GM19043 (cell line): ENCODE results near the gene ATP1B1.
"Not testable (repeated sequence)": the region's sequence is repeated elsewhere in the genome, so short reads cannot be mapped to it uniquely, and the experiment has no call there.

ENCODE experiments used
- ATAC-seq: cut with Tn5 transposase; IDR thresholded peaks from one replicate; pipeline ENCODE4 v1.9.1; 2021; ENCODE audit warnings: low read depth; ENCODE audit not compliant: unreplicated experiment

ATP1B1 gene

DNA sequence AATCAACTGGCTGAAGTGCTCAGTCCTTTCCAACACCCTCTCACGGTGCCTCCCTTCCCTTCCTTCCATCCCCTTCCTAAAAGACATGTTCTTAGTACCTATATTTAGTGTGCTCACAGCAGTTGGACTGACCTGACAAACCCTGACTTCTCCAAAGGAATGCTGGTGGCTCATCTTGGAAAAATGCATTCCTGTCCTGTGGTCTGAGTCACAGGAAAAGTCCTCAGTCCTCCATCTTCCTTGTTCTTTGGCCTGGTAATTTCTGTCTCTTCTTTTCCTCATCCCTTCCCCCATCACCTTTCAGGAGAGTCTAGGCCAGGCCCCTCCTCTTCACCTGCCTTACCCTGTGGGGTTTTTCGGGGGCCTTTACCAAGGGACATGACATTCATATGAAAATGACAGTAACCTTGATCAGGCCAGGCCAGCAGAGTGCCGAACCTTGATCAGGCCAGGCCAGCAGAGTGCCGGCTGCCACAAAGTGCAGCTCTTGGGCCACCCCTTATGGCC lies 7.2 kb downstream of the ATP1B1 start:
- no peak for ATAC-seq

DNA sequence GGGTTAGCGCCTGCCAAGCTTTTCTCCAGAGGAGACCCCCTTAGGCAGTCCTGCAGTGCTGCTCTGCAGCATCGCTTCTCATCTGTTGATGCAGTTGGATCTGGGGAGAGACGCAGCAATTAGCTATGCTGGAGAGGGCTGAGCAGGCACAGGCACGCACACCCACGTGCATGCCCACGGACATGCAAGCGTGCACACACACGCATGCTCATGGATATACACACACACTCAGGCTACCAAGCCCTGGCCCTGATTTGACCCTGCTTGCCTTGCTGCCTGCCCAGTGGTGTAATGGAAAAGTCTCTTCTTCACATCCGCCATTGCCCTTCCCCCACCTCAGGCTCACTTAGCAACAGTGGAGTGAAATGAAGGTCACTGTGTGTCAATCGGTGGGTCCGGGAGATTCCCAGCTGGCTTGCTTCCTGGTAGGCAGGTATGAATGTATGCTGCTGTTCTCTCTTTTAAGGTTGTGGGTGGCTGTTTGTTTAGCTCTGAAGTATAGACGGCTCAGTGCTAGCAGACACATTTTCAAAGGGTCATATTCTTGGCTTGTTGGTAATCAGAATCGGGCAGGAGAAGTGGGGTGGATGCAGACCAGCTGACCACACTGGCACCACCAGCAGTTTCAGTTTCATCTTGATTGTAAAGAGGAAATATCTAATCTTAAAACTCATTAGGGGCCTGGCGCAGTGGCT lies 9.5 kb downstream of the ATP1B1 start:
- peak; percentile 50 for ATAC-seq

GRCh38 chr1:169117014-169117413 lies 10.5 kb downstream of the ATP1B1 start:
- no peak for ATAC-seq

DNA sequence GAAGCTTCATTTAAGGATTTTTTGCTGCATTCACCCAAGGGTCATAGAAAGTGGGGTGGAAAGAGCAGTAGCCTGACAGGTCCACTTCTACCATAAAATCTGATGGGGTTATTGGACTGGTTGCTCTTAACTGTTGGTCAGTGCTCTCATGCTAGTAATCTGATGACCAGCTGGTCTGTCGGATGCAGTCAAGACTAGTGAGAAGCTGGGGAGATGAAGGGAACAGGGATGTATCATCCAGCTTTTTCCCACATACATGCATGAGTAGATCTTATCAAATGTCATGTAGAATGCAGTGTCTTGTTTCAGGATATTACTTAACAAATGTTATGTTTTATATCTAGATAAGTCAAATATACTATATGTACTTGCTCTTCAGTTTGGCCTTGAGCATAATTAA lies 11.1 kb downstream of the ATP1B1 start:
- no peak for ATAC-seq

DNA sequence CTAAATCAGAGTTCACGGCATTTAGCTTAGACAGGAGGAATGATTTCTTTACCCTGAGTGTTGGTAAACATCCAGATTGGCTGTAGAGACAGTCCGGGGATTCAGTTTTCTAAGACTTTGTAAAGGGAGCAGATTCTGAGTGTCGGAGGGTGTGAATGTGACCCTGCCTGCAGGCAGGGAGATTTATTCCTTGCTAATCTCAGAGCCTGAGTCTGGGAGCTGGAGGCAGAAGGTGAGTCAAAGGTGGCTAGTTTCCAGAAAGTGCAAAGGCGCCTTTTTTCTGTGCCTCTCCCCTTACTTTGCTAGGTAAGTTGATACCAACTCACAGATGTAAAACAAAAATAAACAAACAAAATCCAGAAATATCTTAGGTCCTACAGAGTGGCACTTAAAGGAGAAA lies 11.7 kb downstream of the ATP1B1 start:
- no peak for ATAC-seq

DNA sequence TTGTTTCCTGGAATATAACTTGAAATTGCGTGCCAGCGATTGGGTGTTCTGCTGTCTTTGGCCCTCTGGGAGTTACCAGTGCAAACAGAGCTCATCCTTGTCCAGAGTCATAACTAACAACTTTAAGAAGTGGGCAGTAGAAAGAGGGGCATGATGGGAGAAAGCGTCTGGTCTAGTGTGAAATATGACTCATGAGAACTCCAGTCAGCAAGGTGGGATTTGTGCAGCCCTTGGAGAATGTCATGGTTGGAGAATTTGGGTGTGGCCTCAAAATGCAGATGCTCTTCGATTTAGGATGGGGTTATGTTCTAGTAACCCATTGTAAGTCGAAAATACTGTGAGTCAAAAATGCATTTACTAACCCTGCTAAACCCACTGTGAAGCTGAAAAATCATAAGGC lies 12.9 kb downstream of the ATP1B1 start:
- ATAC-seq: no peak

DNA sequence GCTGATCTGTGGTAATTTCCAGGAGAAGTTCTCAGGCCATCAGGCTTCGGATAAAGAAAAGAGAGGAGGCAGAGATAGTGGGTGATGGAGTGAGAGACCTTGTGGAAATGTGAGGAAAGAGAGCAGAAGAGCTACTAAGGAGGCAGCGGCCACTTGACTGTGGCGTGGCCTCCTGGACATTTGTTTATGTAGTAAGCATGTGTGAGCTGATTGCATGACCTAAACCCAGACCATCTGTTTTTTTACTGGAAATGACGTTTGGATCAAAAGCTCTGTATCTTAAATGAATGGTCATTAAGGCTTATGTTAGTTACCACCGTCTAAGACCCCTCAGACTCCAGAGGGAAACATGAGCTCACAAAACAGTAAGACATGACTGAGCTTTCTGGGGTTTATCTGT lies 13.6 kb downstream of the ATP1B1 start:
- ATAC-seq: no peak

DNA sequence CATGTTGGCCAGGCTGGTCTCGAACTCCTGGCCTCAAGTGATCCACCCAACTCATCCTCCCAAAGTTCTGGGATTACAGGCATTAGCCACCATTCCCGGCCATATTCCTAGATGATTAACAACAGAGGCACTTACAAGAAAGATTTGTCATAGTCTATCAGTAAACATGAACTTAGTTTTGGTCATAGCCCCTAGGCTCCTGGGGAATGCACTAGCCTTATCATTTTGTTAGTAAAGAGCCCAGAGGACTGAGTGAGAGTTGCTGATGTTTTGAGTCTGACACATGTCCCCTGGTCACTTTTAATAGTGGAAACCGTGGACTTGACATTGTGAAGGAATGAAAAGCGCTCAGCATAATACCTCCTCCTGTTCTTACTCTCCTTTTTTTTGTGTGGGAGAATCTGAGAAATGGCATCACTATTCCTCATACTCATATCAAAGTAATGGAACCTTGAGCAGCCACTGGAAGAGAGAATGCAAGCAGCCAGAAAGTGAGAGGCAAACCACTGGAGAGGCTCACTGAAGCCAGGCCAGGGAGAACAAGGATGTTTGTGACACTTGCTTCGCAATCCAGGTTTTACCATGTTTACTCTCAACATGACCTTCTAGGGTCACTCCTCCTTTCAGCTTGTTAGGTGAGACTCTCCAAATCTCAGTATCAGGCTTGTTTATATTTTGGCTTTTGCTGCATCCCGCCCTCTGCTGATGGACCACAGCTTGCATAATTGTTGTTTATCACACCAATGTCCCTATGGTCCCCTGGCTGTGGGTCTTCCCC lies 14.8 kb downstream of the ATP1B1 start:
- ATAC-seq: no peak

- ATAC-seq: peak; percentile 78
Observed at GRCh38 chr1:169122976-169123375, 16.5 kb downstream of the ATP1B1 start.

DNA sequence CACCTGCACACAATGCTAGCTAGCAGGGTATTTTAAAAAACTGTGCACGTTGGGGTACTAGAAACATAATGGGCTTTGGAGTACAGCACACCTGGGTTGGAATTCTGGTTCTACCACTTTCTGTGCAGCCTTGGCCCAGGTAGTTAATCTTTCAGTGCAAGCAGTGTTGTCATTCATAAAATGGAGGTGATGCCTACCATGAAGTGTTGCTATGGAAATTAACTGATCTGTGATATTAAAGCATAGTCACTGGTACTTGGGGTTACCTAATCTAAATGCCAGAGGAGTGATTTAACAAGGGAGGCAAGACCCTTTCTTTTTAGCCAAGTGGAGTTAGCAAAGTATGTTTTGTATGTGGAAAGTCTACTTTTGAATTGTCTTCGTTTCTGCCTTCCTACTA lies 18.0 kb downstream of the ATP1B1 start:
- ATAC-seq: no peak

DNA sequence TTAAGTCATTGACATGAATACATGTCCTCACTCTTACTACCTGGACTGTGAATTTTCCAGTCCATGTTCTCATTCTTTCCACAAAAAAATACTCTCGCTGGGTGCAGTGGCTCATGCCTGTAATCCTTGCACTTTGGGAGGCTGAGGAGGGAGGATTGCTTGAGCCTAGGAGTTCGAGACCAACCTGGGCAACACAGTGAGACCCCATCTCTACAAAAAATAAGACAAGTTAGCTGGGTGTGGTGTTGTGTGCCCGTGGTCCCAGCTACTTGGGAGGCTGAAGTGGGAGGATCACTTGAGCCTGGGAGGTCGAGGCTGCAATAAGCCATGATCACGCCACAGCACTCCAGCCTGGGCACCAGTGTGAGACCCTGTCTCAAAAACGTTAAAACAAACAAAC lies 19.1 kb downstream of the ATP1B1 start:
- not testable (repeated sequence) for ATAC-seq

DNA sequence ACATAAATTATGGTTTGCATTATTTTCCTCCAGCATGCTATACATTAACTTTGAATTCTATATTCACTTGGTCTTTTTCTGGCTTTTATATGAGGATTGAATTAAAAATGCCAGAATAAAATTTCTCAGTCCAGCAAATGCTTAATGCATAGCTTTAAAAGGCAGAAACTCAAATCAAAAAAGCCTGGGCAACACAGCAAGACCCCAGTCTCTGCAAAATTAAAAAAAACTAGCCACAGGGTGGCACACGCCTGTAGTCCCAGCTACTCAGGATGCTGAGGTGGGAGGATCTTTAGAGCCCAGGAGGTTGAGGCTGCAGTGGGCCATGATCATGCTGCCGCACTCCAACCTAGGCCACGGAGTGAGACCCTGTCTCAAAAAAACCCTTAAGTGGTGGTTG lies 19.8 kb downstream of the ATP1B1 start:
- ATAC-seq: no peak

DNA sequence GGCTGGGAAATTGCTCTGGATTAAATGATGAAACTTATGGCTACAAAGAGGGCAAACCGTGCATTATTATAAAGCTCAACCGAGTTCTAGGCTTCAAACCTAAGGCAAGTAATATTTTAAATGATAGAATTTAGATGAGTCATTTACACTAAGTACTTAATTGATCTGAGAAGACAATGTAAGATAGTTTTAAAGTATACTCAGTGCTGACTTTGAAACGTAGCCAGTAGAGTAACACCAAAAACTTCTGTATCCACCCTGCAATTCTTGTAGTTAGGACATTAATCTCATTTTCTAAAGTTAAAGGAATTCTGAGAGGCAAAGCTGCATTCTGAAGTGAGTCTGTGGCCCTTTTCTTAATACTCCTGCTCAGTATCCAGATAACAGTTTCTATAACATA lies 20.8 kb downstream of the ATP1B1 start:
- ATAC-seq: no peak

DNA sequence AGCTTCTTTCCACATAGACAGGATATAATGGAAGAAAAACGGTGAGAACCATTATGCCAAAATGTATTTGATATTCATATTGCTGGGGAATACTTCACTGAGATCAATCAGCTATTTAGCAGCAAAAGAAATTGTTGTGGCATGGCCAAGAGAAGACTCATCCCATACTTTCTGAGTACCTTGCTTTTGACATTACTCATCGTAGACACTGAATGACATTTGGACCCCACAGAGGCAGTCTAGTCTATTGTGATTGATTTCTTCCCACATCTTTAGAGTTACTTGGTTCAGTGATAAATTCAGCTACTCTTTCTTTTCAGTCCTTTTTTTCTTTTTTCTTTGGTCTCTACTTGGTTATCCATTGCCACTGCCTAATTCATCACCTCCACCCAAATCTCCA lies 22.1 kb downstream of the ATP1B1 start:
- no peak for ATAC-seq

GRCh38 chr1:169129109-169129784 lies 22.8 kb downstream of the ATP1B1 start:
- no peak for ATAC-seq

DNA sequence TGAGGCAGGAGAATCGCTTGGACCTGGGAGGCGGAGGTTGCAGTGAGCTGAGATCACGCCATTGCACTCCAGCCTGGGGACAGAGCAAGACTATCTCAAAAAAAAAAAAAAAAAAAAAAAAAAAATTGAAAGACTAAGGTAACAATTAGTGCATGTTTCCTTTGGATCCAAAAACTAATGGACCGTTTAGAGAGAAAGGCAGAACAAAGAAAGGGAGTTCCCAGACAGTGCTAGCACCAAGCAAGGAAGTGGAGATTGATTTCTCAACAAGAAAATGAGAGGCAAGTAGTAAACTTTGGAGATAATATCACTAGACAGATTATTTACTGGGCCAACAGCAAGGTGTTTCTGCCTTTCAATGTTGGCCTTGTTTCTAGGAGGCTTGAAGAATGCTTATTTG lies 24.2 kb downstream of the ATP1B1 start:
- ATAC-seq: no peak

DNA sequence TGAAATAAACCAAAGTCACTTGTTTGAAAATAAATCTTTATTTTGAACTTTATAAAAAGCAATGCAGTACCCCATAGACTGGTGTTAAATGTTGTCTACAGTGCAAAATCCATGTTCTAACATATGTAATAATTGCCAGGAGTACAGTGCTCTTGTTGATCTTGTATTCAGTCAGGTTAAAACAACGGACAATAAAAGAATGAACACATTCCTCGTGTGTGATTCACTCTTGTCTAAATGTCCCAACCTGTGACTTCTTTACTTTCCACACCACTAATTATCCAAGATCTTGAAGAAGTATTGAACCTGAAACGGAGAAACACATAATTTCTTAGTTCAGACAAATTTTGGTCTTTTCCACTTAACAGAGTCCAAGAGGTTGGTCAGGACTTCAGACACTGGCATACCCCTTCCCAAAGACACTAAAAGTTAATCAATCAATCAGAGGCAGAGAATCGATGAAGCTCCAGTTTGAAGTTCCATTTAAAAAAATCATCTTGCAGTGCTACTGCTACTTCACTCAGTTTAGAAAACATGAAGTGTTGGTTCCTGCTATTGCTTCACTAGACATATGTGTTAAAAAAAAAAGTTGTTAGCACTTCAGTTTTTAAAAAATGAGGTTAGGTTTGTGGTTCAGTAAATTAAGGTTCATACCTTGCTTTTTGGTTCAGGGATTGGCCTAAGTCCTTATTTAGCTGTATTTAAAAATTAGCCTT lies 26.2 kb downstream of the ATP1B1 start:
- ATAC-seq: no peak

- no peak for ATAC-seq
Observed at GRCh38 chr1:169133228-169133576, 26.7 kb downstream of the ATP1B1 start.

DNA sequence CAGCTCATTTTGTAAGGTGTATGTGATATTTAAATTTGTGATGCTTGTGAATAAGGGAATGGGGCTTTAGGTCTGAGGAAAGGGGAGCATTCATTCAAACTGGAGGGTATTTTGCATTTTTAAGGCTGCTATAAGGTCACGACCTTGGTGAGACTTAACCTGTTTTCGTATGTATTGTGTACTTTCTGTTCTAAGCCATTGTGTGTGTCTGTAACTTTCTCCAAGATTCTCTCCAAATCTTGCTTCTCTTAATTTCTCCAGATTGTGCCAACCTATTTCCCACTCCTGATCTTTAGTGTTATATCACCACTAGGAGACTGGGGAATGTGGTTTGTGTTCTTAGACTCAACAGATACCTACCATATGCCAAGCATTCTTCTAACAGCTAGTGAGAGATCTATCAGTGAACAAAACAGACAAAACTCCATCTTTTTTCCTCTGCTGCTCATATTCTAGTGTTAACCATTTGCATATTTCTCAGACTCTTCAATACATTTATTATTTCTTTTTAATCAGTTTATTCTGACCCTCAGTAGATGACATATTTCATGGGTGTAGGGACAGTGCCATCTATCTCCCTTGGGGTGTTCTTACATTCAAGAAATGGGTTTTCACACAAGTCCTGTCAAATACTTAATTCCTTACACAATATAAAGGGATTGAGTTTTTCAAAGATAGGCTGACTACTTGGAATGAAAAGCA lies 27.5 kb downstream of the ATP1B1 start:
- ATAC-seq: no peak

DNA sequence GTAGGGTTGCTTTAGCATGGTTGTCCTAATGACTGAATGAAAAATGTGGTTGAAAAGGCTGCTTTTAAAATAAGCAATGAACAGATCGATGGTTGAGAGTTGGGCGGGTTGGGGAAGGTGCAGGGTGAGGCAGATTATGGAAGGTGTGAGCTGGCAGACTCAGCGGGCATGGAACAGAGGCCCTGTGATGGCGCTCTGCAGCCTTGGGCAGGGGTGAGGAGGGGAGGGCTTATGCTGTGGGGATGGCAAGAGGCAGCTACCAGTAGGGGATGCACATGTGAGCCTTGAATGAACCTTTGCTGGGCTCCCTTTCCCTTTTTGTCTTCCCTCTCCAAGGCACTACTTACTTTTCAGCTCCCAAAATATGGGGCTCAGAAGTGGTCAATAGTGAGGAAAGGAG lies 30.9 kb downstream of the ATP1B1 start:
- ATAC-seq: no peak
